ENCODE results near the gene FUZ.

DNA sequence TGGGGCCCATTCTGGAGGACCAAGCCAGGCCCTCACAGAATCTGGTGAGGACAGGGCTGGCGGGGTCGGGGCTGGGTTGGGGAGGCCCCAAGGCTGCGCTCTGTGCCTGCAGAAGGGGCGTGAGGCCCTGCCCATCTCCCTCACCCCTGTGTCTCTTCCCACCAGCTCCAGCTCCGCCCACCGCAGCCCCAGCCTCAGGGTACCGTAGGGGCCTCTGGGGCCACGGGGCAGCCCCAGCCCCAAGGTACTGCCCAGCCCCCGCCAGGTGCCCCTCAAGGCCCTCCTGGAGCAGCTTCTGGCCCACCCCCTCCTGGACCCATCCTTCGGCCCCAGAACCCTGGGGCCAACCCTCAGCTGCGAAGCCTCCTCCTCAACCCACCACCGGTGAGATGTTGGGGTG lies 22.5 kb upstream of the FUZ start:
- TF ChIP-seq CTCF (IDR thresholded peaks at IDR 0.05) (no peak), POLR2A (IDR thresholded peaks at IDR 0.05) (no peak)
